ENCODE data around the gene ENPP3.
"Not testable (repeated sequence)": the region's sequence is repeated elsewhere in the genome, so short reads cannot be mapped to it uniquely, and the experiment has no call there.

ENPP3 gene

GRCh38 chr6:131688286-131688685 lies 51.2 kb downstream of the ENPP3 start:
- no peak overlapping the region for H3K4me3 ChIP-seq (ENCODE audit: low read depth in 1 of 2, low read length in 1 of 2)
- no peaks in the 10 kb centered on the region for H3K27me3 ChIP-seq
- H3K9me3 ChIP-seq = no peaks in the 10 kb centered on the region
- H3K36me3 ChIP-seq = no peaks in the 10 kb centered on the region
- H3K27ac ChIP-seq = no peak overlapping the region
- no peak for TF ChIP-seq CTCF (IDR thresholded peaks at IDR 0.05)
- no peaks in the 10 kb centered on the region for H3K4me1 ChIP-seq (ENCODE audit: control insufficient read depth in 1 of 2, insufficient read depth in 1 of 2, low read depth in 1 of 2, low read length in 1 of 2)

DNA sequence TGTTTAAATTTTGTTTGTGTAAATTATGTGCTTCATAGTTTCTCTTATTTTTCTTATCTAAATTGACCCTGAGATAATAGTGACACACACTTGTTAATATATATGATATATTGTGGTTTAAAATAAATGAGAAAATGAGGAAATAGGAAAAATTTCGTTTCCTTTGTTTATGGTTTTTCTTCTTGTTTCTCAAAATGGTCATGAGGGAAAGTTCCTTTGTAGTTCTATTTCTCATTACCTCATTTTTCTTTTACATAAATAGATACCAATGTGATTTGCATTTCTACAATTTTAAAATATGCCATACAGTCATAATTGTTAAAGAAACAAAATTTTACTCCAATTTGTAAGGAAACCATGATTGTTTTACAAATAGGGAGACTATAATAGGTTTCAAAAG lies 54.9 kb downstream of the ENPP3 start:
- no peaks in the 10 kb centered on the region for H3K36me3 ChIP-seq
- H3K27ac ChIP-seq = no peak overlapping the region
- no peaks in the 10 kb centered on the region for H3K9me3 ChIP-seq
- no peaks in the 10 kb centered on the region for H3K4me1 ChIP-seq (ENCODE audit: control insufficient read depth in 1 of 2, insufficient read depth in 1 of 2, low read depth in 1 of 2, low read length in 1 of 2)
- no peak overlapping the region for H3K4me3 ChIP-seq (ENCODE audit: low read depth in 1 of 2, low read length in 1 of 2)
- no peaks in the 10 kb centered on the region for H3K27me3 ChIP-seq
- no peak for TF ChIP-seq CTCF (IDR thresholded peaks at IDR 0.05)

- H3K27me3 ChIP-seq = no peaks in the 10 kb centered on the region
- no peak overlapping the region for H3K4me3 ChIP-seq (ENCODE audit: low read depth in 1 of 2, low read length in 1 of 2)
- no peak overlapping the region for H3K27ac ChIP-seq
- no peak for TF ChIP-seq CTCF (IDR thresholded peaks at IDR 0.05)
- H3K36me3 ChIP-seq = no peaks in the 10 kb centered on the region
- H3K4me1 ChIP-seq (ENCODE audit: control insufficient read depth in 1 of 2, insufficient read depth in 1 of 2, low read depth in 1 of 2, low read length in 1 of 2) = no peaks in the 10 kb centered on the region
- H3K9me3 ChIP-seq = no peaks in the 10 kb centered on the region
Observed at GRCh38 chr6:131692589-131692988, 55.5 kb downstream of the ENPP3 start.

DNA sequence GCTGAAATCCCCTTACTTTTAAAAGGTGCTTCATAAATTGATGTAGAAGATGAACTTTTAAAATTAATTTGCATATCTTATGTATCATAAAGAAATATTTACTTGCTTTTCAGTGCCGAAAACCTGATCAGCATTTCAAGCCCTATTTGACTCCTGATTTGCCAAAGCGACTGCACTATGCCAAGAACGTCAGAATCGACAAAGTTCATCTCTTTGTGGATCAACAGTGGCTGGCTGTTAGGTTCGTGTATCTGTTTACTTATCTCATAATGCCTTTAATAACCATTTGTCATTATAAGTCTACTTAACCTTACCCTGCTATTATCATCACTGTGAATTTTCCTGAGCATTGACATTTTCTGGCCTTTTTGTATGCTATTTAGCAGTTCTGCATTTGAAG lies 56.3 kb downstream of the ENPP3 start:
- Histone ChIP-seq H3K4me1 (ENCODE audit: control insufficient read depth in 1 of 2, insufficient read depth in 1 of 2, low read depth in 1 of 2, low read length in 1 of 2) (no peaks in the 10 kb centered on the region), H3K9me3 (no peaks in the 10 kb centered on the region), H3K4me3 (ENCODE audit: low read depth in 1 of 2, low read length in 1 of 2) (no peak overlapping the region), H3K36me3 (no peaks in the 10 kb centered on the region), H3K27ac (no peak overlapping the region), H3K27me3 (no peaks in the 10 kb centered on the region)
- no peak for TF ChIP-seq CTCF (IDR thresholded peaks at IDR 0.05)

- no peak for TF ChIP-seq CTCF (IDR thresholded peaks at IDR 0.05)
- H3K9me3 ChIP-seq = no peaks in the 10 kb centered on the region
- H3K4me1 ChIP-seq (ENCODE audit: control insufficient read depth in 1 of 2, insufficient read depth in 1 of 2, low read depth in 1 of 2, low read length in 1 of 2) = no peaks in the 10 kb centered on the region
- H3K27me3 ChIP-seq = no peaks in the 10 kb centered on the region
- no peaks in the 10 kb centered on the region for H3K36me3 ChIP-seq
- H3K27ac ChIP-seq = no peak overlapping the region
- H3K4me3 ChIP-seq (ENCODE audit: low read depth in 1 of 2, low read length in 1 of 2) = no peak overlapping the region
Observed at GRCh38 chr6:131694832-131695426, 57.8 kb downstream of the ENPP3 start.

GRCh38 chr6:131696956-131697355 lies 59.9 kb downstream of the ENPP3 start:
- H3K9me3 ChIP-seq = no peaks in the 10 kb centered on the region
- H3K36me3 ChIP-seq = no peaks in the 10 kb centered on the region
- no peak for TF ChIP-seq CTCF (IDR thresholded peaks at IDR 0.05)
- no peak overlapping the region for H3K4me3 ChIP-seq (ENCODE audit: low read depth in 1 of 2, low read length in 1 of 2)
- no peak overlapping the region for H3K27ac ChIP-seq
- no peaks in the 10 kb centered on the region for H3K27me3 ChIP-seq
- no peaks in the 10 kb centered on the region for H3K4me1 ChIP-seq (ENCODE audit: control insufficient read depth in 1 of 2, insufficient read depth in 1 of 2, low read depth in 1 of 2, low read length in 1 of 2)

DNA sequence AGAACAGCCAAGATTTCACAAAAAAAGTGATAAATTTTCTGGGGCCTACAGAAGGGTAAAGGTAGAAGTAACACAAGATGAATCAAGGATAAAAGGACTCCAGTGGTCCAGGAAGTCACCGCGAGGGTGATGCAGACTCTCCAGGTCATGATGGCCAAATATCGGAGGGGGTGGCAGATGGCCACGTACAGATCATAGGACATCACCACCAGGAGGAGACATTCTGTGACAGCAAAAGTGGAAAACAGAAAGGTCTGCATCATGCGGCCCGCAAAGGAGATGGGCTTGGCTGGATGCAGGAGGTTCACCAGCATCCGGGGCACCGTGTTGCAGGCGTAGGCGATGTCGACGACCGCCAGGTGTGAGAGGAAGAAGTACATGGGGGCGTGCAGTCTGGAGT lies 63.7 kb downstream of the ENPP3 start:
- not testable (repeated sequence) for H3K36me3 ChIP-seq; H3K9me3 ChIP-seq; H3K27ac ChIP-seq; H3K4me1 ChIP-seq (ENCODE audit: control insufficient read depth in 1 of 2, insufficient read depth in 1 of 2, low read depth in 1 of 2, low read length in 1 of 2); H3K4me3 ChIP-seq (ENCODE audit: low read depth in 1 of 2, low read length in 1 of 2); H3K27me3 ChIP-seq

GRCh38 chr6:131703905-131704304 lies 66.8 kb downstream of the ENPP3 start:
- H3K4me1 ChIP-seq (ENCODE audit: control insufficient read depth in 1 of 2, insufficient read depth in 1 of 2, low read depth in 1 of 2, low read length in 1 of 2); H3K27ac ChIP-seq; H3K36me3 ChIP-seq; H3K4me3 ChIP-seq (ENCODE audit: low read depth in 1 of 2, low read length in 1 of 2); H3K9me3 ChIP-seq; H3K27me3 ChIP-seq: not testable (repeated sequence)

Data from neutrophil (primary cell).